IMR-90 (cell line): ENCODE data around the gene MAFB. TPM values are rescaled to one million over a fixed set of nuclear protein-coding genes. Genes with fewer than 3 reads are reported as not detected.

Experiments used
- ATAC-seq: fragments of 200-7000 bp; cut with Tn5 transposase; 2 replicates; pipeline ENCODE4 v1.9.1; 2020; ENCODE audit warnings: low read depth, mild to moderate bottlenecking, moderate library complexity
- BruUV-seq: library from RNA; stranded (reverse); fragments of 400-500 nt; replicated peaks from 2 replicates; lab custom pipeline; 2021; lab: Mats Ljungman, UMichigan
- CTCF ChIA-PET: fragments of 300-600 bp; formaldehyde crosslinking; extraction: SDS; loops from one replicate; lab custom pipeline; 2021; ENCODE audit warnings: antibody characterized with exemption; lab: Yijun Ruan, JAX
- POLR2A ChIA-PET: fragments of 300-600 bp; sonication (Branson Sonifier 250); formaldehyde crosslinking; loops from one replicate; lab custom pipeline; 2022; ENCODE audit warnings: antibody characterized with exemption; ENCODE audit not compliant: unreplicated experiment; lab: Charles Lee
- DNase-seq: peaks from one replicate; pipeline ENCODE4 v3.0.0; 2013
- H2AFZ ChIP-seq: replicated peaks from 2 replicates; pipeline ENCODE3; 2013; ENCODE audit warnings: low read length, mild to moderate bottlenecking; ENCODE audit not compliant: poor library complexity
- H2AK5ac ChIP-seq: 2 replicates; pipeline ENCODE4 v1.6.1; 2013; ENCODE audit warnings: low read depth, low read length, inconsistent platforms
- H2AK9ac ChIP-seq: replicated peaks from 2 replicates; pipeline ENCODE3; 2013; ENCODE audit warnings: mild to moderate bottlenecking, low read depth, low read length, moderate library complexity; ENCODE audit not compliant: poor library complexity
- H2BK120ac ChIP-seq: 2 replicates; pipeline ENCODE4 v1.6.1; 2013; ENCODE audit warnings: low read depth, low read length, inconsistent platforms
- H2BK15ac ChIP-seq: 3 replicates; pipeline ENCODE4 v1.6.1; 2013; ENCODE audit warnings: low read depth, low read length, inconsistent platforms
- H2BK20ac ChIP-seq: 2 replicates; pipeline ENCODE4 v1.6.1; 2013; ENCODE audit warnings: low read depth, mild to moderate bottlenecking, inconsistent platforms, low read length, moderate library complexity
- H2BK5ac ChIP-seq: 2 replicates; pipeline ENCODE4 v1.6.1; 2013; ENCODE audit warnings: mild to moderate bottlenecking, low read depth, low read length, inconsistent platforms; ENCODE audit not compliant: poor library complexity, severe bottlenecking
- H3K14ac ChIP-seq: replicated peaks from 2 replicates; pipeline ENCODE4 v1.6.1; 2013; ENCODE audit warnings: low read depth, low read length, inconsistent platforms
- H3K18ac ChIP-seq: 2 replicates; pipeline ENCODE4 v1.6.1; 2013; ENCODE audit warnings: low read depth, low read length, control low read depth
- H3K23ac ChIP-seq: 2 replicates; pipeline ENCODE4 v1.6.1; 2013; ENCODE audit warnings: low read depth, low read length, inconsistent platforms
- H3K27ac ChIP-seq: 2 replicates; pipeline ENCODE4 v1.5.1; 2013; ENCODE audit warnings: mild to moderate bottlenecking, control low read depth, low read length; ENCODE audit not compliant: insufficient read depth
- H3K27me3 ChIP-seq: 2 replicates; pipeline ENCODE4 v1.6.1; 2013; ENCODE audit warnings: low read length; ENCODE audit not compliant: control insufficient read depth, insufficient read depth
- H3K36me3 ChIP-seq: 2 replicates; pipeline ENCODE4 v1.6.1; 2013; ENCODE audit warnings: low read length, mixed read lengths; ENCODE audit not compliant: control insufficient read depth, insufficient read depth
- H3K4ac ChIP-seq: 2 replicates; pipeline ENCODE4 v1.6.1; 2013; ENCODE audit warnings: low read depth, low read length, inconsistent platforms
- H3K4me1 ChIP-seq: 2 replicates; pipeline ENCODE4 v1.6.1; 2013; ENCODE audit warnings: low read length, mixed read lengths; ENCODE audit not compliant: control insufficient read depth, insufficient read depth
- H3K4me2 ChIP-seq: 2 replicates; pipeline ENCODE4 v1.6.1; 2013; ENCODE audit warnings: low read depth, mild to moderate bottlenecking, control low read depth, low read length, moderate library complexity
- H3K4me3 ChIP-seq: 2 replicates; pipeline ENCODE4 v1.5.1; 2013; ENCODE audit warnings: low read depth, mild to moderate bottlenecking, control low read depth, low read length, moderate library complexity; ENCODE audit not compliant: insufficient read depth
- H3K56ac ChIP-seq: 2 replicates; pipeline ENCODE4 v1.6.1; 2013; ENCODE audit warnings: low read length, inconsistent platforms; ENCODE audit not compliant: insufficient read depth; ENCODE audit errors: extremely low read depth
- H3K79me1 ChIP-seq, 2 experiments: 2 replicates each; pipeline ENCODE4 v1.6.1; 2013; ENCODE audit warnings: low read length in 2 of 2, inconsistent platforms in 1 of 2, low read depth in 1 of 2
- H3K9ac ChIP-seq: 2 replicates; pipeline ENCODE4 v1.6.1; 2013; ENCODE audit warnings: low read depth, low read length, control low read depth
- H3K9me1 ChIP-seq: 2 replicates; pipeline ENCODE4 v1.6.1; 2013; ENCODE audit warnings: low read length, inconsistent platforms; ENCODE audit not compliant: insufficient read depth
- H3K9me3 ChIP-seq: 2 replicates; pipeline ENCODE4 v1.6.1; 2013; ENCODE audit warnings: low read length; ENCODE audit not compliant: control insufficient read depth, insufficient read depth
- H4K20me1 ChIP-seq: 2 replicates; pipeline ENCODE4 v1.6.1; 2013; ENCODE audit warnings: low read length, inconsistent platforms; ENCODE audit not compliant: insufficient read depth
- H4K5ac ChIP-seq: 2 replicates; pipeline ENCODE4 v1.6.1; 2013; ENCODE audit warnings: mild to moderate bottlenecking, low read depth, low read length, control low read depth
- H4K8ac ChIP-seq, 2 experiments: 2 replicates each; pipeline ENCODE4 v1.6.1; 2013; ENCODE audit warnings: low read depth in 2 of 2, low read length in 2 of 2, control low read depth in 1 of 2, inconsistent platforms in 1 of 2
- H4K91ac ChIP-seq: 2 replicates; pipeline ENCODE4 v1.6.1; 2013; ENCODE audit warnings: low read depth, low read length, inconsistent platforms; ENCODE audit not compliant: insufficient read depth
- BHLHE40 ChIP-seq: fragments of 150-350 bp; IDR thresholded peaks from 2 replicates; pipeline ENCODE4 v1.6.1; 2016; ENCODE audit warnings: mild to moderate bottlenecking, low read depth, low read length
- CHD1 ChIP-seq: IDR thresholded peaks from 2 replicates; pipeline ENCODE4 v1.6.1; 2012; ENCODE audit warnings: low read depth, low read length, improper control_type of control experiment
- MAZ ChIP-seq: IDR thresholded peaks from 2 replicates; pipeline ENCODE4 v1.6.1; 2012; ENCODE audit warnings: low read depth, mild to moderate bottlenecking, low read length, improper control_type of control experiment, moderate library complexity, borderline replicate concordance
- MXI1 ChIP-seq: IDR thresholded peaks from 2 replicates; pipeline ENCODE4 v1.6.1; 2012; ENCODE audit warnings: low read depth, mild to moderate bottlenecking, low read length, moderate library complexity, borderline replicate concordance
- SMC3 ChIP-seq: fragments of 150-350 bp; IDR thresholded peaks from 2 replicates; pipeline ENCODE4 v1.6.1; 2016; ENCODE audit warnings: low read depth, mild to moderate bottlenecking, antibody characterized with exemption, low read length, moderate library complexity
- WGBS, 2 experiments: methylation state at CpG; one replicate each; pipeline versions ENCODE4 v1.1.5 to v1.1.7; 2013; ENCODE audit warnings: missing lambda C conversion rate in 2 of 2; ENCODE audit not compliant: insufficient read length in 1 of 2; ENCODE audit errors: extremely low coverage in 2 of 2; 5-methylcytosine and 5-hydroxymethylcytosine counted together
- dilution Hi-C: fragments of 300-500 bp; cut with HindIII; formaldehyde crosslinking; loops from one replicate; pipeline ENCODE4 v1.14.3; 2018; ENCODE audit warnings: low sequenced_read_pairs; ENCODE audit not compliant: unreplicated experiment
- in situ Hi-C: fragments of 300-500 bp; cut with MboI; formaldehyde crosslinking; loops from 3 replicates; pipeline ENCODE4 v1.14.3; 2019; ENCODE audit warnings: low sequenced_read_pairs, inconsistent platforms, mixed read lengths
- intact Hi-C: fragments of 100-400 bp; cut with micrococcal nuclease; formaldehyde crosslinking; loops from 2 replicates; pipeline ENCODE4 v1.10.0; 2022
- polyA plus RNA-seq, 3 experiments: library from polyadenylated mRNA; depleted of rRNA; stranded (reverse); fragments of >200 nt; gene quantifications; 2 replicates each; pipeline ENCODE4 v1.2.3, GENCODE V29; 2012; ENCODE audit warnings: low replicate concordance in 1 of 3
- total RNA-seq: library from RNA; depleted of rRNA; stranded (reverse); fragments of >200 nt; gene quantifications from 2 replicates; pipeline ENCODE4 v1.2.3, GENCODE V29; 2012
- TF ChIP-seq, protein P1 (sequence below): conservative IDR thresholded peaks from 2 replicates; pipeline ENCODE4 v1.5.1; 2012; ENCODE audit warnings: mild to moderate bottlenecking, low read depth, low read length, improper control_type of control experiment

Gene MAFB
- total and polyA plus RNA-seq, 2 of the 4 experiments (the other 2 are of a cell fraction): 0.07 TPM; not detected in 1

DNA sequence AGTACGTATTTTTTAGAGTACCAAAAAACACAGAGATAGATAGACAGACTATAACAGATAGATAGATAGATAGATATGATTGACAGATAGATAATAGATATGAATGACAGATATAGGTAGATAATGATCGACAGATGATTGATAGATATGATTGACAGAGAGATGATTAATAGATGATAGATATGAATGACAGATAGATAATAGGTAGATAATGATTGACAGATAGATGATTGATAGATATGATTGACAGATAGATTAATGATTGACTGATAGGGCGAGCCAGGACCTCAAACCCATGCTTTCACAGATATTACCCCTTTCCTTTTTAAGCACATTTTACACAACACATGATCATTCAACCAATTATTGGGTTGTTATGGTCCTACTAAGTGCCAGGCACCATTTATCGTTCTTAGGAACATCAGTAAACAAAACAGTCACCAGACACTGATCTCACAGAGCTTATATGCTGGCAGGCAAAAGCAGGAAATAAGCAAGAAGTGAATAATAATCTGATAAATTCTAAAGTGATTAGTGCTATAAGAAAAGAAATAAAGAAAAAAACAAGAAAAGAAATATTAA lies 11.6 kb downstream of the MAFB start:
- POLR2A ChIA-PET: no interaction called here

More for the DNA sequence above, 11.6 kb downstream of the MAFB start:
- Histone ChIP-seq H3K23ac (no peak overlapping the region), H3K9me1 (no peaks in the 10 kb centered on the region), H3K9ac (no peak overlapping the region), H3K27me3 (peaks cover 44% of the 10 kb centered on the region), H3K18ac (no peak overlapping the region), H4K91ac (no peak overlapping the region), H3K56ac (no peak overlapping the region), H3K4me1 (no peaks in the 10 kb centered on the region; the same call in 1 of the 2 replicates), H2AFZ (no peak overlapping the region), H2BK20ac (no peak overlapping the region), H3K36me3 (no peaks in the 10 kb centered on the region), H3K9me3 (no peaks in the 10 kb centered on the region), H2AK5ac (no peak overlapping the region), H2BK5ac (no peak overlapping the region), H2BK120ac (no peak overlapping the region), H3K27ac (no peak overlapping the region), H3K4ac (no peak overlapping the region), H4K20me1 (no peaks in the 10 kb centered on the region), H3K4me2 (no peak overlapping the region), H3K4me3 (no peak overlapping the region), H4K5ac (no peak overlapping the region), H4K8ac (no peak overlapping the region), H3K14ac (no peak overlapping the region), H3K79me1 (no peaks in the 10 kb centered on the region), H2BK15ac (no peak overlapping the region), H2AK9ac (no peak overlapping the region)
- DNase-seq (no peak), ATAC-seq (no peak)
- no TSS peak for BruUV-seq
- WGBS, 2 experiments: no CpG with 5 or more reads among the region's 4 CpGs
- TF ChIP-seq, protein P1, sequence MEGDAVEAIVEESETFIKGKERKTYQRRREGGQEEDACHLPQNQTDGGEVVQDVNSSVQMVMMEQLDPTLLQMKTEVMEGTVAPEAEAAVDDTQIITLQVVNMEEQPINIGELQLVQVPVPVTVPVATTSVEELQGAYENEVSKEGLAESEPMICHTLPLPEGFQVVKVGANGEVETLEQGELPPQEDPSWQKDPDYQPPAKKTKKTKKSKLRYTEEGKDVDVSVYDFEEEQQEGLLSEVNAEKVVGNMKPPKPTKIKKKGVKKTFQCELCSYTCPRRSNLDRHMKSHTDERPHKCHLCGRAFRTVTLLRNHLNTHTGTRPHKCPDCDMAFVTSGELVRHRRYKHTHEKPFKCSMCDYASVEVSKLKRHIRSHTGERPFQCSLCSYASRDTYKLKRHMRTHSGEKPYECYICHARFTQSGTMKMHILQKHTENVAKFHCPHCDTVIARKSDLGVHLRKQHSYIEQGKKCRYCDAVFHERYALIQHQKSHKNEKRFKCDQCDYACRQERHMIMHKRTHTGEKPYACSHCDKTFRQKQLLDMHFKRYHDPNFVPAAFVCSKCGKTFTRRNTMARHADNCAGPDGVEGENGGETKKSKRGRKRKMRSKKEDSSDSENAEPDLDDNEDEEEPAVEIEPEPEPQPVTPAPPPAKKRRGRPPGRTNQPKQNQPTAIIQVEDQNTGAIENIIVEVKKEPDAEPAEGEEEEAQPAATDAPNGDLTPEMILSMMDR: no peak
- TF ChIP-seq CHD1 (no peak), BHLHE40 (no peak), MAZ (no peak), MXI1 (no peak), SMC3 (no peak)
- CTCF ChIA-PET: no interaction called here
- in situ Hi-C loops (loop anchor here (25.0 kb wide), 1 partner anchor 790 kb away; no protein-coding TSS in a partner anchor), intact Hi-C loops (no loop called here), dilution Hi-C loops (no loop called here)
